SU-DHL-6 (cell line): Measurements from ENCODE around the gene PAX5.

Experiments
- H2AFZ ChIP-seq: fragments of 200-600 bp; sonication (generic); 2 replicates; pipeline ENCODE4 v1.6.1; 2014; ENCODE audit warnings: low read depth, mild to moderate bottlenecking, moderate library complexity, mixed read lengths, antibody characterized with exemption, low read length; ENCODE audit not compliant: severe bottlenecking
- H3F3A ChIP-seq: fragments of 200-600 bp; shearing (Covaris generic); 2 replicates; pipeline ENCODE4 v1.6.0; 2016; ENCODE audit warnings: antibody characterized with exemption, mild to moderate bottlenecking; ENCODE audit not compliant: insufficient read depth
- H3K27ac ChIP-seq: fragments of 200-600 bp; sonication (generic); 2 replicates; pipeline ENCODE4 v1.5.1; 2016; ENCODE audit warnings: low read depth, mild to moderate bottlenecking, low read length, moderate library complexity, mixed read lengths
- H3K27me3 ChIP-seq: fragments of 200-600 bp; sonication (generic), shearing (Covaris generic); 2 replicates; pipeline ENCODE4 v1.6.0; 2014; ENCODE audit warnings: mild to moderate bottlenecking, low read length
- H3K36me3 ChIP-seq: fragments of 200-600 bp; sonication (generic); 2 replicates; pipeline ENCODE4 v1.6.1; 2014; ENCODE audit warnings: mild to moderate bottlenecking, low read length, mixed read lengths
- H3K4me2 ChIP-seq: fragments of 300-600, 200-600 bp; shearing (Covaris generic), sonication (generic); 2 replicates; pipeline ENCODE4 v1.6.0; 2014; ENCODE audit warnings: low read length, low read depth, mild to moderate bottlenecking; ENCODE audit not compliant: poor library complexity, severe bottlenecking
- H3K4me3 ChIP-seq: fragments of 200-600 bp; sonication (generic); 2 replicates; pipeline ENCODE4 v1.5.1; 2014; ENCODE audit warnings: antibody characterized with exemption, low read length, mild to moderate bottlenecking, mixed read lengths; ENCODE audit not compliant: insufficient read depth, poor library complexity, severe bottlenecking
- H3K79me2 ChIP-seq: fragments of 200-600 bp; sonication (generic); 2 replicates; pipeline ENCODE4 v1.6.1; 2014; ENCODE audit warnings: mild to moderate bottlenecking, low read length, moderate library complexity; ENCODE audit not compliant: insufficient read depth
- H3K9ac ChIP-seq: fragments of 200-600 bp; sonication (generic); 2 replicates; pipeline ENCODE4 v1.7.0; 2014; ENCODE audit warnings: mild to moderate bottlenecking, low read length
- H3K9me2 ChIP-seq: fragments of 200-600 bp; sonication (generic); replicated peaks from 2 replicates; pipeline ENCODE4 v1.6.1; 2014; ENCODE audit warnings: low read length; ENCODE audit not compliant: insufficient read depth
- H3K9me3 ChIP-seq: fragments of 200-600 bp; sonication (generic); 2 replicates; pipeline ENCODE4 v1.6.1; 2014; ENCODE audit warnings: low read length, mixed read lengths; ENCODE audit not compliant: insufficient read depth
- H4K20me1 ChIP-seq: fragments of 200-600 bp; sonication (generic); 2 replicates; pipeline ENCODE4 v1.6.1; 2014; ENCODE audit warnings: low read depth, mild to moderate bottlenecking, antibody characterized with exemption, low read length, moderate library complexity, mixed read lengths
- EZH2phosphoT487 ChIP-seq: fragments of 200-600 bp; sonication (generic), shearing (Covaris generic); conservative IDR thresholded peaks from 2 replicates; pipeline ENCODE4 v1.6.1; 2018; ENCODE audit warnings: mild to moderate bottlenecking, antibody characterized with exemption, low read length, moderate library complexity, mixed read lengths
- TF ChIP-seq, protein P1 (sequence below): fragments of 200-600 bp; sonication (generic); IDR thresholded peaks from one replicate; pipeline ENCODE4 v1.5.1; 2017; ENCODE audit warnings: antibody characterized with exemption, mild to moderate bottlenecking, low read length, moderate library complexity; ENCODE audit not compliant: insufficient read depth, poor library complexity, severe bottlenecking

The PAX5 gene

GRCh38 chr9:36834736-36835135, 199.3 kb downstream of the PAX5 start:
- no peak overlapping the region for H3K4me2 ChIP-seq

DNA sequence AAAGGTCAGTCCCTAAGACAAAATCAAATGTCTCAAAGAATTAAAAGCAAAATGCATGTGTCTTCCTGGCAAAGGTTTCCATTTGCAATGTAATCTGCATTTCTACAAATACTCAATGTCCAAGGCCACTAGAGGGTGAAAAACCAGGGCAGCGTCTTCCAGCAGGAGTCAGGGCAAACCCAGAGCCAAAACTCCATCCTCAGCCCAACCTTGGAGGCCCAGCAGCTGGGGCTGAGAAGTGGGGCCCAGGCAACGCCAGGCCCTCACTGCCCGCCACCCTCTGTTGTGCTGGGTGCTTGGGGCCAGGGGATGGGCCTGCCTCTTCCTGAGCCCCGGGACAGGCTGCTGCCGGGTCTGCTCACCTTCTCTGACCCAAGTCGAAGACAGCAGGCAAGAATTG, 200.1 kb downstream of the PAX5 start:
- Histone ChIP-seq H3K4me2 (no peak overlapping the region), H4K20me1 (no peaks in the 10 kb centered on the region)

More at GRCh38 chr9:36834736-36835135, 199.3 kb downstream of the PAX5 start:
- Histone ChIP-seq H3K9me3 (no peaks in the 10 kb centered on the region), H3K27me3 (no peaks in the 10 kb centered on the region), H3K4me3 (no peak overlapping the region), H3K9me2 (no peaks in the 10 kb centered on the region), H3F3A (peaks cover 18% of the 10 kb centered on the region; the same call in 1 of the 2 replicates), H3K27ac (no peak overlapping the region), H3K9ac (no peak overlapping the region), H3K79me2 (no peaks in the 10 kb centered on the region), H2AFZ (no peak overlapping the region), H4K20me1 (no peaks in the 10 kb centered on the region), H3K36me3 (no peaks in the 10 kb centered on the region)
- TF ChIP-seq, protein P1, sequence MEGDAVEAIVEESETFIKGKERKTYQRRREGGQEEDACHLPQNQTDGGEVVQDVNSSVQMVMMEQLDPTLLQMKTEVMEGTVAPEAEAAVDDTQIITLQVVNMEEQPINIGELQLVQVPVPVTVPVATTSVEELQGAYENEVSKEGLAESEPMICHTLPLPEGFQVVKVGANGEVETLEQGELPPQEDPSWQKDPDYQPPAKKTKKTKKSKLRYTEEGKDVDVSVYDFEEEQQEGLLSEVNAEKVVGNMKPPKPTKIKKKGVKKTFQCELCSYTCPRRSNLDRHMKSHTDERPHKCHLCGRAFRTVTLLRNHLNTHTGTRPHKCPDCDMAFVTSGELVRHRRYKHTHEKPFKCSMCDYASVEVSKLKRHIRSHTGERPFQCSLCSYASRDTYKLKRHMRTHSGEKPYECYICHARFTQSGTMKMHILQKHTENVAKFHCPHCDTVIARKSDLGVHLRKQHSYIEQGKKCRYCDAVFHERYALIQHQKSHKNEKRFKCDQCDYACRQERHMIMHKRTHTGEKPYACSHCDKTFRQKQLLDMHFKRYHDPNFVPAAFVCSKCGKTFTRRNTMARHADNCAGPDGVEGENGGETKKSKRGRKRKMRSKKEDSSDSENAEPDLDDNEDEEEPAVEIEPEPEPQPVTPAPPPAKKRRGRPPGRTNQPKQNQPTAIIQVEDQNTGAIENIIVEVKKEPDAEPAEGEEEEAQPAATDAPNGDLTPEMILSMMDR: no peak
- no peak for TF ChIP-seq EZH2phosphoT487

GRCh38 chr9:36832164-36832795, 201.8 kb downstream of the PAX5 start:
- H3K27me3 ChIP-seq: no peaks in the 10 kb centered on the region
- no peak overlapping the region for H2AFZ ChIP-seq
- H3K9me3 ChIP-seq: no peaks in the 10 kb centered on the region
- no peak overlapping the region for H3K27ac ChIP-seq
- H3K4me3 ChIP-seq: no peak overlapping the region
- H3K9ac ChIP-seq: no peak overlapping the region
- peaks cover 18% of the 10 kb centered on the region; the same call in 1 of the 2 replicates for H3F3A ChIP-seq
- no peaks in the 10 kb centered on the region for H3K36me3 ChIP-seq
- H3K79me2 ChIP-seq: no peaks in the 10 kb centered on the region
- TF ChIP-seq, protein P1: no peak
- no peak for TF ChIP-seq EZH2phosphoT487
- H4K20me1 ChIP-seq: no peaks in the 10 kb centered on the region
- no peak overlapping the region for H3K4me2 ChIP-seq
- no peaks in the 10 kb centered on the region for H3K9me2 ChIP-seq

More for the DNA sequence above, 200.1 kb downstream of the PAX5 start:
- H3K9me2 ChIP-seq: no peaks in the 10 kb centered on the region
- no peak overlapping the region for H3K4me3 ChIP-seq
- no peak overlapping the region for H2AFZ ChIP-seq
- no peak for TF ChIP-seq EZH2phosphoT487
- TF ChIP-seq, protein P1: no peak
- no peak overlapping the region for H3K27ac ChIP-seq
- no peaks in the 10 kb centered on the region for H3K9me3 ChIP-seq
- no peaks in the 10 kb centered on the region for H3K27me3 ChIP-seq
- H3K79me2 ChIP-seq: no peaks in the 10 kb centered on the region
- H3K9ac ChIP-seq: no peak overlapping the region
- peaks cover 18% of the 10 kb centered on the region; the same call in 1 of the 2 replicates for H3F3A ChIP-seq
- no peaks in the 10 kb centered on the region for H3K36me3 ChIP-seq
